NCI-H128 (cell line): ENCODE measurements around the gene USP21.
"Not testable (repeated sequence)": the region's sequence is repeated elsewhere in the genome, so short reads cannot be mapped to it uniquely, and the experiment has no call there.

Source experiments
- DNase-seq: peaks from one replicate; lab custom pipeline; 2025; ENCODE audit not compliant: unreplicated experiment; lab: John Stamatoyannopoulos, UW

USP21 gene

GRCh38 chr1:161159087-161159912, at the start of gene USP21:
TSS of gene USP21 (plus strand) at chr1:161159500. CDS start at chr1:161160641, 1,141 bp downstream.
- peak; percentile 91 for DNase-seq

- DNase-seq, result no peak
Measured at GRCh38 chr1:161111117-161111516, 48.2 kb upstream of the USP21 start.

- no peak for DNase-seq
Measured at GRCh38 chr1:161111527-161111926, 47.8 kb upstream of the USP21 start.

- no peak for DNase-seq
Measured at GRCh38 chr1:161113915-161114314, 45.4 kb upstream of the USP21 start.

GRCh38 chr1:161114556-161114955, 44.7 kb upstream of the USP21 start:
- no peak for DNase-seq

- no peak for DNase-seq
Measured at GRCh38 chr1:161115132-161115711, 44.1 kb upstream of the USP21 start.

- not testable (repeated sequence) for DNase-seq
Measured at GRCh38 chr1:161115961-161116360, 43.3 kb upstream of the USP21 start.

GRCh38 chr1:161117759-161118581, 41.3 kb upstream of the USP21 start, which contains the start of the genes NIT1 and PFDN2:
TSS of gene NIT1 (plus strand) at chr1:161118105. CDS start at chr1:161118177, 72 bp downstream.
TSS of gene PFDN2 (minus strand) at chr1:161118037. CDS start at chr1:161118026, 11 bp downstream.
- DNase-seq, result peak; percentile 68

- DNase-seq, result no peak
Measured at GRCh38 chr1:161119092-161119903, 40.0 kb upstream of the USP21 start.

- DNase-seq, result no peak
Measured at GRCh38 chr1:161121042-161121650, 38.2 kb upstream of the USP21 start.

GRCh38 chr1:161121834-161122233, 37.5 kb upstream of the USP21 start:
- no peak for DNase-seq

GRCh38 chr1:161122967-161123366, 36.3 kb upstream of the USP21 start:
- no peak for DNase-seq

- no peak for DNase-seq
Measured at GRCh38 chr1:161127649-161128048, 31.7 kb upstream of the USP21 start.

GRCh38 chr1:161128591-161129420, 30.5 kb upstream of the USP21 start:
- DNase-seq, result no peak

GRCh38 chr1:161130266-161130665, 29.0 kb upstream of the USP21 start:
- no peak for DNase-seq

GRCh38 chr1:161131523-161132409, 27.5 kb upstream of the USP21 start:
- DNase-seq, result no peak

- DNase-seq, result peak; percentile 83
Measured at GRCh38 chr1:161132410-161133219, 26.7 kb upstream of the USP21 start, which contains the start of gene DEDD. TSS of gene DEDD (minus strand) at chr1:161132667. CDS start at chr1:161124462, 8,205 bp downstream.
